ENCODE results near the gene PIK3R1. TPM values are rescaled to one million over a fixed set of nuclear protein-coding genes. Genes with fewer than 3 reads are reported as not detected.

The PIK3R1 gene
- total RNA-seq, 3 donors from 2014 or later, result 21.1 to 23.6 (median 22.5) TPM

GRCh38 chr5:68215898-68216244, 315 bp downstream of the PIK3R1 start:
- Mint-ChIP-seq H3K4me3 (peak overlapping the region; percentile 91), H3K9me3 (peaks cover 8% of the 10 kb centered on the region), H3K4me1 (ENCODE audit: low read depth) (peaks cover 50% of the 10 kb centered on the region), H3K27me3 (ENCODE audit: low read depth) (no peaks in the 10 kb centered on the region), H3K36me3 (ENCODE audit: insufficient read depth) (peaks cover 2% of the 10 kb centered on the region)
- no peak for DNase-seq
- ATAC-seq, result peak; percentile 67 to 69

GRCh38 chr5:68216245-68217046, 890 bp downstream of the PIK3R1 start:
- Mint-ChIP-seq H3K4me3 (peak overlapping the region; percentile 91), H3K9me3 (peaks cover 2% of the 10 kb centered on the region), H3K27me3 (ENCODE audit: low read depth) (no peaks in the 10 kb centered on the region), H3K36me3 (ENCODE audit: insufficient read depth) (peaks cover 4% of the 10 kb centered on the region), H3K4me1 (ENCODE audit: low read depth) (peaks cover 53% of the 10 kb centered on the region)
- DNase-seq (peak; percentile 29), ATAC-seq (peak; percentile 26 to 31)

GRCh38 chr5:68217047-68217355, 1.4 kb downstream of the PIK3R1 start:
- no peak for ATAC-seq
- Mint-ChIP-seq H3K27me3 (ENCODE audit: low read depth) (no peaks in the 10 kb centered on the region), H3K4me1 (ENCODE audit: low read depth) (peaks cover 58% of the 10 kb centered on the region), H3K9me3 (no peaks in the 10 kb centered on the region), H3K36me3 (ENCODE audit: insufficient read depth) (peaks cover 7% of the 10 kb centered on the region), H3K4me3 (peak overlapping the region; percentile 91)
- no peak for DNase-seq

- H3K4me1 Mint-ChIP-seq (ENCODE audit: low read depth), result peaks cover 63% of the 10 kb centered on the region
- DNase-seq, result no peak
- no peaks in the 10 kb centered on the region for H3K9me3 Mint-ChIP-seq
- ATAC-seq, result no peak
- H3K36me3 Mint-ChIP-seq (ENCODE audit: insufficient read depth), result peaks cover 10% of the 10 kb centered on the region
- no peaks in the 10 kb centered on the region for H3K27me3 Mint-ChIP-seq (ENCODE audit: low read depth)
- peak overlapping the region; percentile 91 for H3K4me3 Mint-ChIP-seq
Measured at GRCh38 chr5:68217528-68217927, 2.0 kb downstream of the PIK3R1 start.

GRCh38 chr5:68219161-68219816, 3.7 kb downstream of the PIK3R1 start:
- Mint-ChIP-seq H3K27me3 (ENCODE audit: low read depth) (no peaks in the 10 kb centered on the region), H3K36me3 (ENCODE audit: insufficient read depth) (peaks cover 12% of the 10 kb centered on the region), H3K4me1 (ENCODE audit: low read depth) (peaks cover 72% of the 10 kb centered on the region), H3K4me3 (peak overlapping the region; percentile 91), H3K9me3 (no peaks in the 10 kb centered on the region)
- DNase-seq (no peak), ATAC-seq (no peak)

DNA sequence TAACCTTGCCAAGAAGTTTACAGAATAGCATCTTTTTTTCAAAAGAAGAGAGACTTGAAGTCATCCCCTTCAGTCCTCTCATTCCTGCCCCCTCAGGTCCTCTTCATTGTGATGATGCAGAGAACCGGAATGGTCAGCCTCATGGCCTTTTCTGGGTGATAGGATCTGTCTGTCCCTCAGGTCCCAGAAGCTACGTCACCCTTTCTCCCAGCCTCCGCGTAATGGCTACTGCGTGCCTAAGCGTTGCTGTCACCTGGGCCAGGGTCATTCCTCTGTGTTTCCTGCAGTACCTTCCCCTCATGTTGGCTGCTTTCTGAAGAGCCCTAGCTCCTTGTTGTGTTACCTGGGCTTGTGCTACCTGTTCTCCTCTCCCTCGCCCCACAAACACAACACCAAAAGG, 4.7 kb downstream of the PIK3R1 start:
- no peak overlapping the region for H3K4me3 Mint-ChIP-seq
- H3K9me3 Mint-ChIP-seq, result no peaks in the 10 kb centered on the region
- H3K4me1 Mint-ChIP-seq (ENCODE audit: low read depth), result peaks cover 77% of the 10 kb centered on the region
- ATAC-seq (no peak), DNase-seq (no peak)
- H3K36me3 Mint-ChIP-seq (ENCODE audit: insufficient read depth), result peaks cover 12% of the 10 kb centered on the region
- no peaks in the 10 kb centered on the region for H3K27me3 Mint-ChIP-seq (ENCODE audit: low read depth)

GRCh38 chr5:68220914-68221313, 5.4 kb downstream of the PIK3R1 start:
- DNase-seq (no peak), ATAC-seq (no peak)
- no peaks in the 10 kb centered on the region for H3K9me3 Mint-ChIP-seq
- H3K36me3 Mint-ChIP-seq (ENCODE audit: insufficient read depth), result peaks cover 18% of the 10 kb centered on the region
- H3K27me3 Mint-ChIP-seq (ENCODE audit: low read depth), result no peaks in the 10 kb centered on the region
- no peak overlapping the region for H3K4me3 Mint-ChIP-seq
- peaks cover 84% of the 10 kb centered on the region for H3K4me1 Mint-ChIP-seq (ENCODE audit: low read depth)

DNA sequence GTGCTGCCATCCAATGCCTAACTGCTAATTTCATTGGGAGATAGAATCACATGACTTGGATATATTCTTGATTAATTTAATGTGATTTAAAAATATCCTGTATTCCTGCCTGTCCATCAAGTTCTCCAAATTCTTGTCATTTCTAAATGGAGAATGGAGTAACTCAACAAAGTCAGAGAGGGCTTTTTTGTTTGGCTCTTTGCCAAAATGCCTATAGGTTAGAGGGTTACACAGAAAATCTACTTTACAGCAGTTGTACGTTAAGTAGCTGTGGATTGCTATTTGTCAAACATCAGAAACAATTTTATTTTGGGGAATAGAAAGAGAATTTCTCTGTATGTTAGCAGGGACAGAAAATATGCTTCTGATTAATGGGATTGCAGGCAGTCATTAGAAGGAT, 5.9 kb downstream of the PIK3R1 start:
- DNase-seq (no peak), ATAC-seq (no peak)
- peaks cover 24% of the 10 kb centered on the region for H3K36me3 Mint-ChIP-seq (ENCODE audit: insufficient read depth)
- no peaks in the 10 kb centered on the region for H3K27me3 Mint-ChIP-seq (ENCODE audit: low read depth)
- no peaks in the 10 kb centered on the region for H3K9me3 Mint-ChIP-seq
- no peak overlapping the region for H3K4me3 Mint-ChIP-seq
- peaks cover 90% of the 10 kb centered on the region for H3K4me1 Mint-ChIP-seq (ENCODE audit: low read depth)

GRCh38 chr5:68222310-68222709, 6.8 kb downstream of the PIK3R1 start:
- no peaks in the 10 kb centered on the region for H3K27me3 Mint-ChIP-seq (ENCODE audit: low read depth)
- peaks cover 91% of the 10 kb centered on the region for H3K4me1 Mint-ChIP-seq (ENCODE audit: low read depth)
- DNase-seq (no peak), ATAC-seq (no peak)
- no peaks in the 10 kb centered on the region for H3K9me3 Mint-ChIP-seq
- H3K36me3 Mint-ChIP-seq (ENCODE audit: insufficient read depth), result peaks cover 30% of the 10 kb centered on the region
- H3K4me3 Mint-ChIP-seq, result no peak overlapping the region

DNA sequence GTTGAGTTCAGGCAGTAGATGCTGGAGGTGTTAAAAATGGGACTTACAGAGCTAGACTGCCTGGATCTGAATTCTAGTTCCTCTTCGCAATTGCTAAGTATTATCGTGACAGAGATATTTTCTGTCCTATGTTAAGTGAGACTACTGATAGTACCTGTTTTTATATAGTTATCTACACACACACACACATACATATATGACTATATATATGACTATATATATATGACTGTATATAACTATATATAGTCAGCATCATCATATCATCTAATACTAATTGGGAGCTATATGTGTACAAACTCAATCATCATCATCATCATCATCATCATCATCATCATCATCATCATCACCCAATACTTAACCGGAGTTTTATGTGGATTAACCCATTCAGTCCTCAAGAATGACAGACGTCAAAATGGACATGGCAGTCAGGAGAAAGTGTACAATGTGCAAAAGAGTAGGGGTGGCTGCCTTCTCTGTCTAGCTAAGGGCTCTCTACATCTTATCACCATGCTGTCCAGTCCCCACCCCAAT, 7.3 kb downstream of the PIK3R1 start:
- Mint-ChIP-seq H3K4me1 (ENCODE audit: low read depth) (peaks cover 91% of the 10 kb centered on the region), H3K27me3 (ENCODE audit: low read depth) (no peaks in the 10 kb centered on the region), H3K9me3 (no peaks in the 10 kb centered on the region), H3K36me3 (ENCODE audit: insufficient read depth) (peaks cover 33% of the 10 kb centered on the region), H3K4me3 (no peak overlapping the region)
- no peak for DNase-seq
- ATAC-seq, result peak in 1 of 2 donors; percentile 21

DNA sequence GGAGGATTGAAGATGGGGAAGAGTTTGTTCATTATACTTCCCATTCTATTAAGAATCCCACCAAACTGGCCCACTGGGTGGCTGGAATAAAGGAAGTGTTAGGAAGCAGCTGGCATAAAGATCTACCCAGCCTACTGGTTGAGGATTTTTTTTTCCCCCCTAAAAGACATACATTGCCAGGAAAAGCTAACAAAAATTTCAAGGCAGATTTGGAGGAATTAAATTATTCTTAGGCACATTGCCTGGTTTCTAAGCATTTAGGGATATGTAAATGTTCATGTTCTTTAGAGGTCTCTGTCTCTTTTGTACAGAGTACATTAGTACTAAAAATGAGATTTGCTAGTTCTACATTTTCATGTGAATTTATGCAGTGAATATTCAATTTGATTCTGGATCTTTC, 8.3 kb downstream of the PIK3R1 start:
- H3K27me3 Mint-ChIP-seq (ENCODE audit: low read depth), result no peaks in the 10 kb centered on the region
- ATAC-seq (no peak), DNase-seq (no peak)
- H3K4me1 Mint-ChIP-seq (ENCODE audit: low read depth), result peaks cover 85% of the 10 kb centered on the region
- peaks cover 33% of the 10 kb centered on the region for H3K36me3 Mint-ChIP-seq (ENCODE audit: insufficient read depth)
- no peaks in the 10 kb centered on the region for H3K9me3 Mint-ChIP-seq
- no peak overlapping the region for H3K4me3 Mint-ChIP-seq

DNA sequence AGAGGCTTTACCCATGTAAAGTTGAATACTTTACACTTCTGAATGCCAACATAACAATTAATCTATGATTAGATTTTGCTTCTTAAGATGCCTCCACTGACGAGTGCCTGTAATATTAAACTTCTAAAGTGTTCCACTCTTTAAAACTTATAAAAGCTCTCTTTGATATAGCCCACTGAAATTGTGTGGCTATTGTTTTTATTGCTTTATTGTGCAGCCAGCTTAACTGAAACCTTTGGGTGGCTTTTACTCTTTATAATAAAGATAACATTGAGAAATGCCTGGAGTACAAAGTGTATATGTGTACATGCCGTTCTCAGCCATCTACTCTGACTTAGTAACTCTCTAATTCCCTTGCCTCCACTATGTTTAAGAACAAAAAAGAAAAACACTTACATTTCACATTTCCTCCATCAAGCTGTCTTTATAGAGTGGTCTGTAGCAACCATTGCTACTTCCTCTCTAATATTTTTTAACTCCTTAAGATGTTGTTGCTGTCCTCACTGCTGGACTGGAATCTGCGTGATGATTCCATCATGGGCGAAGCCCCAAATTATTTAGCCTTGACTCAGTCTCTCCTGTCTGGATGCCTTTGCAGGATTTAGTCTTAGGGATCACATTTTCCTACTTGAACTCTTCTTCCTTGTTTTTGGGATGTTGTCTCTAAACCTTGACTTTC, 9.1 kb downstream of the PIK3R1 start:
- Mint-ChIP-seq H3K9me3 (no peaks in the 10 kb centered on the region), H3K4me3 (no peak overlapping the region), H3K4me1 (ENCODE audit: low read depth) (peaks cover 85% of the 10 kb centered on the region), H3K36me3 (ENCODE audit: insufficient read depth) (peaks cover 37% of the 10 kb centered on the region), H3K27me3 (ENCODE audit: low read depth) (no peaks in the 10 kb centered on the region)
- no peak for DNase-seq
- no peak for ATAC-seq

- Mint-ChIP-seq H3K9me3 (no peaks in the 10 kb centered on the region), H3K27me3 (ENCODE audit: low read depth) (no peaks in the 10 kb centered on the region), H3K4me3 (no peak overlapping the region), H3K4me1 (ENCODE audit: low read depth) (peaks cover 86% of the 10 kb centered on the region), H3K36me3 (ENCODE audit: insufficient read depth) (peaks cover 39% of the 10 kb centered on the region)
- ATAC-seq, result no peak
- DNase-seq, result no peak
Measured at GRCh38 chr5:68225188-68225910, 9.8 kb downstream of the PIK3R1 start.

DNA sequence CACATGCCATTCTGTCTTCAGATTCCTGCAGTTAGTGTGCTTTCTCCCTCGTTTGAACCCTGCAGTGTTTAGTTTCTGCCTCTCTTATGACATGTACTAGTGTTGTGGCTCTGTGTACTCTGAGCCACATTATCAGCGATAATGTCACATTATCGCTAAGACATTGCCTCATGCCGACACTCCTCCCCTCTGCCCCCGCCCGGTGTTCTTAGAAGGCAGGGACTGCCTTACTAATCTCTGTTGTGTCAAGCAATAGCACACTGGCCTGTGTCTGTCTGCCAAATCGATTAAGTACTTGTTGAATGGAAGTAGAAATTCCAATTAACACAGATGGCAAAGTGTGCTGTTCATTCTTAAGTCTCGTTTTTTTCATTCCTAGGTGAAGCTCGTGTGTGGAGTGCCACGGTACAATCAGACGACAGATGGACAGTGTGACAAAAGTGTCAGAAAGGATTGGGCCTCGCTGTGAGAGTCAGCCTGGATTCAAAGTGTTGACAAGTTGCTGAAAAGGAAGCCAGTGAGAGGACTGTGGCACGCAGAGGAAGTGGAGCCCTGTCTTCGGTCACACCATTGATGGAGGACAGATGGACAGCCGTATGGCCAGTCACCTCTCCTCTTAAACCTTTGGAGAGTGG, 10.5 kb downstream of the PIK3R1 start:
- ATAC-seq (no peak), DNase-seq (no peak)
- Mint-ChIP-seq H3K4me3 (no peak overlapping the region), H3K9me3 (no peaks in the 10 kb centered on the region), H3K36me3 (ENCODE audit: insufficient read depth) (peaks cover 39% of the 10 kb centered on the region), H3K4me1 (ENCODE audit: low read depth) (peaks cover 90% of the 10 kb centered on the region), H3K27me3 (ENCODE audit: low read depth) (no peaks in the 10 kb centered on the region)
